Activated CD8-positive, alpha-beta memory T cell treated with anti-CD3 and anti-CD28 coated beads, Interleukin-2, amount 50 U/mL, for 48 hours (primary cell): ENCODE data around the gene GRIP1.

ENCODE experiments used
- DNase-seq: peaks from one replicate; pipeline ENCODE4 v3.0.0-alpha.2; 2020

Gene GRIP1

GRCh38 chr12:66693901-66694513, 15.1 kb upstream of the GRIP1 start:
- DNase-seq = no peak

- DNase-seq = no peak
Observed at GRCh38 chr12:66692986-66693385, 14.1 kb upstream of the GRIP1 start.

GRCh38 chr12:66692170-66692569, 13.3 kb upstream of the GRIP1 start:
- no peak for DNase-seq

GRCh38 chr12:66688846-66689439, 10.1 kb upstream of the GRIP1 start:
- peak; percentile 54 for DNase-seq

- no peak for DNase-seq
Observed at GRCh38 chr12:66684222-66684621, 5.3 kb upstream of the GRIP1 start.

GRCh38 chr12:66683822-66684221, 4.9 kb upstream of the GRIP1 start:
- DNase-seq = no peak

- DNase-seq = no peak
Observed at GRCh38 chr12:66683073-66683472, 4.2 kb upstream of the GRIP1 start.

GRCh38 chr12:66679461-66680084, 697 bp upstream of the GRIP1 start:
- DNase-seq = no peak

- no peak for DNase-seq
Observed at GRCh38 chr12:66676241-66676640, 2.6 kb downstream of the GRIP1 start.

GRCh38 chr12:66674495-66675122, 4.3 kb downstream of the GRIP1 start:
- DNase-seq = no peak

GRCh38 chr12:66669541-66669940, 9.3 kb downstream of the GRIP1 start:
- no peak for DNase-seq

GRCh38 chr12:66668311-66668710, 10.6 kb downstream of the GRIP1 start:
- DNase-seq = no peak

GRCh38 chr12:66667906-66668305, 11.0 kb downstream of the GRIP1 start:
- no peak for DNase-seq

- DNase-seq = no peak
Observed at GRCh38 chr12:66666481-66666880, 12.4 kb downstream of the GRIP1 start.

- no peak for DNase-seq
Observed at GRCh38 chr12:66665435-66665985, 13.4 kb downstream of the GRIP1 start.

- DNase-seq = no peak
Observed at GRCh38 chr12:66664076-66664475, 14.8 kb downstream of the GRIP1 start.

GRCh38 chr12:66663611-66664010, 15.3 kb downstream of the GRIP1 start:
- no peak for DNase-seq

GRCh38 chr12:66662729-66663128, 16.1 kb downstream of the GRIP1 start:
- no peak for DNase-seq

- DNase-seq = no peak
Observed at GRCh38 chr12:66662179-66662578, 16.7 kb downstream of the GRIP1 start.

GRCh38 chr12:66661357-66661756, 17.5 kb downstream of the GRIP1 start:
- DNase-seq = no peak

- DNase-seq = no peak
Observed at GRCh38 chr12:66653796-66654195, 25.1 kb downstream of the GRIP1 start.

- no peak for DNase-seq
Observed at GRCh38 chr12:66648033-66648735, 30.7 kb downstream of the GRIP1 start.

GRCh38 chr12:66647034-66647691, 31.7 kb downstream of the GRIP1 start:
- DNase-seq = no peak
